Stimulated activated CD4-positive, alpha-beta T cell treated with anti-CD3 and anti-CD28 coated beads, Interleukin-15, amount 100 ng/mL, for 1 hour (primary cell): ENCODE measurements around the gene B3GNT7.

Source experiments
- DNase-seq, 2 donors: peaks; one replicate each; pipeline ENCODE4 v3.0.0-alpha.2; 2020; ENCODE audit warnings: low read depth in 1 of 2, low spot score in 1 of 2

Gene B3GNT7

DNA sequence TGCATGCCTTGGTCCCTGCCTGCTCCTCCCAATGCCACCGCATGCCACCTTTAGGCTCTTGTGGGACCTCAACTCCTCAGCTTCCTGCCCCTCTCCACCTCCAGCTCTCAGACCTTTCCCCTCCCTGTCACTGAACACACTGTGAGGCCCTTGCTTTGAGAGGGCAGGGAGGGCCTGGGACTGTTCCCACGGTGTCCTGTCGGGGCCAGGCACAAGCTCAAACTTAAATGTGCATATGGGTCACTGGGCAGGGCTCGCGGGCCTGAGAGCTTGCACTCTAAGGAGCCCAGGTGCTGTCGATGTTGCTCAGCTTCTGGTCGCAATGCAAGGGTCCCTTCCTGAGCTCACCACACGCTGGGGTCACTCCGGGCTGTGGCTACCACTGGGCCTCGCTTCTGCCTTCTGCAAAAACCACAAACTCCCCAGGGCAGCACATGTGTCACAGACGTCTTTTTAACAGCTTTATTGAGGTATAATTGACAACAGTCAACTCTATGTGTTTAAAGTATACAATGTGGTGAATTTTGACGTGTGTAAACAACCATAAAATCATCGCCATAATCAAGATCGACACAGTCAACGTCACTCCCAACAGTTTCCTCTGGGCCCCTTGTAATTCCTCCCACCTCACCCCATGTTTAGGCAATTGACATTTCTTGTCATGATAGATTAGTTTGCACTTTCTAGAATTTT is 11.9 kb upstream of the B3GNT7 start:
- DNase-seq, result no peak

- DNase-seq, result no peak
Measured at GRCh38 chr2:231384109-231384435, 11.4 kb upstream of the B3GNT7 start.

DNA sequence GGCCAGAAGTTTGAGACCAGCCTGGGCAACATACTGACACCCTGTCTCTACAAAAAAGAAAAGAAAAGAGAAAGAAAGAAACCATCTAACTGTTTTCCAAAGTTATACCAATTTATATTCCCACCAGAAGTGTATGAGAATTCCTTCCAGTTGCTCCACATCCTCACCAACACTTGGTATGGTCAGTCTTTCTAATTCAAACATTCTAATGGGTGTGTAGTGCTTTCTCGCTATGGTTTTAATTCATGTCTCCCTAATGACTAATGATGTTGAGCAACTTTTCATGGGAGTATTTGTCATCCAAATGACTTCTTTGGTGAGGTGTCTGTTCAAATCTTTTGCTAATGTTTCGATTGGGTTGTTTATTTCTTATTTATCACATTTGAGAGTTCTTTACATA is 10.5 kb upstream of the B3GNT7 start:
- no peak for DNase-seq

- no peak for DNase-seq
Measured at GRCh38 chr2:231385429-231385828, 10.1 kb upstream of the B3GNT7 start.

DNA sequence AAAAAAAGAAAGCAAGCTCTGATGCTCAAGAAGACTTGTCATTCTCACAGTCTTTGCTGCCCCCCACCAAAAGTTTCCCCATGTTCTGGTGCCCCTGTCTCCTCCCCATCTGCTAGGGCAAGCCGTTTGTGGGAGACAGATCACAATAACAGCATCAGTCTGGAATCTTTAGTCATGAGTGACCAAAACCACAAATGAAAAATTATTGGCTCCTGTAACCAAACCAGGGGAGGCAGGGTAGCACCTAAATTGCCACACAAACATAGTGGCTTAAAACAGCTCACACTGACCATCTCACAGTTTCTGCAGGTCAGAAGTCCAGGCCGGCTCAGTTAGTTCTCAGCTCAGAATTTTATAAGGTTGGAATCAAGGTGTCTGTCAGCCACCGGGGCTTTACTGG is 9.1 kb upstream of the B3GNT7 start:
- DNase-seq, result no peak

DNA sequence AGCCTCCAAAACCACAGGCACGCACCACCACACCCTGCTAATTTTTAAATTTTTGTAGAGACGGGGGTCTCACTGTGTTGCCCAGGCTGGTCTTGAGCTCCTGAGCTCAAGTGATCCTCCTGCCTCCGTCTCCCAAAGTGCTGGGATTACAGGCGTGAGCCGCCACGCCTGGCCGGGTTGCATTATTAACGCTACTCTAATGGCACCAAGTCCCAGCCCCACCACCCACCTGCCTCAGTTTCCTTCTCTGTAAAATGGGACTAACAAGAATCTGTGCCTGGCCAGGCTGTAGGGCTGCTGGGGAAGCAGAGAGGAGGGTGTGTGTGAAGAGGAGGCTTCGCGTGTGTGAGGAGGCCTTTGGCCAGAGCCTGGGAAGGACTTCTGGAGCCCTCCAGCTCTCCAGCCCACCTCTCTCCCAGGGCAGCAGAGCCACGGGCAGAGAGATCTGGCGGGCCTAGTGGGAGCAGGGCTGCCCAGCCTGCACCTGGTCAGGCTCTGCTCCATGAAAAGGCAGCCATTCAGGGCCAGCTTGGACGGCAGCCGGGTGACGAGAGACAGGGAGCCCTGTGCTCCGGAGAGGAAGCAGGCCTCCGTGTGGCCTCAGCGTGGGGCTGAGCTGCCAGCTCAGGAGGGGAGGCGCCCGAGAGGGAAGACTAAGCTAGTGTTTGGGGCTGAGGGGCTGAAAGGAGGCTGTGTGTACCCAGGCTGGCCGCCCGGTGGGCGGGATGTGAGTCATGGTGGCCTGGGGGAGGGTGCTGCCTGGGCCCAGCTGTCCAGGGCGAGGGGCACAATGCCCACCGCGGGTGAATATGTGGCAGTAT is 7.4 kb upstream of the B3GNT7 start:
- no peak for DNase-seq

- no peak for DNase-seq
Measured at GRCh38 chr2:231388725-231389346, 6.7 kb upstream of the B3GNT7 start.

DNA sequence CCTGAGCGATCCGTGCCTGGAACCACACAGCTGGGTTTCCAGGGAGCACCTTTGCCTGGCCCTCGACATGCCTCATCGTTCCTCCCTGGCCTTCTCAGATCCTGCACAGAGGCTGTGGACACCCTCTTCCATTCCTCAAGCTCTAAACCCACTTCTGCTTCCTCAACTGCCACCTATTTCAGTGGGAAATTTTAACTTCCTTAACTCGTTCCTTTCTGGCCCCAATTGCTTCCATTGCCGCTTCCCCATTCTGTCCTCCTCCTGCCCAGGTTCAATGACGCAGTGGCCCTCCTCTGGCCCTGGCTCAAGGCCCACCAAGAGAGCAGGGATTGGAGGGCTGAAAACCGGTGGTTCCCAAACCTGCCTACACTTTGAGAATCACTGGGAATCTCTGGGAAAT is 4.8 kb upstream of the B3GNT7 start:
- DNase-seq, result no peak

- no peak for DNase-seq
Measured at GRCh38 chr2:231391981-231392380, 3.5 kb upstream of the B3GNT7 start.

DNA sequence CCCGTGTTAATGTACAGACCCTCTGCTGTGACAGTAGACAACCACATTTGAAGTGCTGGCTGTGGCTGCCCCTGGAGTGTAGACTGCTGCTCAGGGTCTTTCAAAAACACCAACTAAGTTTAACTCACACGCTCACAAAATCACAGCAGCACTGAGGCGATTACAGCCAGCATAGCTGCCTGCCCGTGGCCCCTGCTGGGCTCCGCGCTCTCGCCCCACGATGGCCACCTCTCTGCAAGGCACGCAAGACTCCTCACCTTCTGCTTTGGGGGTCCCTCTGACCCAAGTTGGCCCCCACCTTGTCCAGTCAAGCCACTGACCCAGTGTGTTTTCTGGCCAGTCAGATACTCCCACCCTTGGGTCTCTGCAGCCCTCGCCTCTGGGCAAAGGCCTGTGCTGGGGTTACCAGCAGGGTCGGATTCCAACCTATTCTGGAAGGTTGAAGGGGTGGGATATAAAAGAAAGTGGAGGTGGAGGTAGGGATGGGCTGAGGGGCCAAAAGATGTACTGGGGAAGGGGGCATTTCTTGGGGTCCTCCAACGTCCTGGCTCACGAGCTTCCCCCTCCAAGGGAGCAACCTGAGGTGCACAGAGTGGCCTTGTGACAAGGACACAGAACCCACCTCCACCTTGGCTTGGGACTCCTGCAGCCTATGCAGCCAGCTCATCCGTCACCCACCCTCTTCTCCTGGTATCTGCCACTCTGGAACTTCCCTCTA is 2.9 kb upstream of the B3GNT7 start:
- no peak for DNase-seq

- DNase-seq, result no peak
Measured at GRCh38 chr2:231393149-231394131, 2.1 kb upstream of the B3GNT7 start.

DNA sequence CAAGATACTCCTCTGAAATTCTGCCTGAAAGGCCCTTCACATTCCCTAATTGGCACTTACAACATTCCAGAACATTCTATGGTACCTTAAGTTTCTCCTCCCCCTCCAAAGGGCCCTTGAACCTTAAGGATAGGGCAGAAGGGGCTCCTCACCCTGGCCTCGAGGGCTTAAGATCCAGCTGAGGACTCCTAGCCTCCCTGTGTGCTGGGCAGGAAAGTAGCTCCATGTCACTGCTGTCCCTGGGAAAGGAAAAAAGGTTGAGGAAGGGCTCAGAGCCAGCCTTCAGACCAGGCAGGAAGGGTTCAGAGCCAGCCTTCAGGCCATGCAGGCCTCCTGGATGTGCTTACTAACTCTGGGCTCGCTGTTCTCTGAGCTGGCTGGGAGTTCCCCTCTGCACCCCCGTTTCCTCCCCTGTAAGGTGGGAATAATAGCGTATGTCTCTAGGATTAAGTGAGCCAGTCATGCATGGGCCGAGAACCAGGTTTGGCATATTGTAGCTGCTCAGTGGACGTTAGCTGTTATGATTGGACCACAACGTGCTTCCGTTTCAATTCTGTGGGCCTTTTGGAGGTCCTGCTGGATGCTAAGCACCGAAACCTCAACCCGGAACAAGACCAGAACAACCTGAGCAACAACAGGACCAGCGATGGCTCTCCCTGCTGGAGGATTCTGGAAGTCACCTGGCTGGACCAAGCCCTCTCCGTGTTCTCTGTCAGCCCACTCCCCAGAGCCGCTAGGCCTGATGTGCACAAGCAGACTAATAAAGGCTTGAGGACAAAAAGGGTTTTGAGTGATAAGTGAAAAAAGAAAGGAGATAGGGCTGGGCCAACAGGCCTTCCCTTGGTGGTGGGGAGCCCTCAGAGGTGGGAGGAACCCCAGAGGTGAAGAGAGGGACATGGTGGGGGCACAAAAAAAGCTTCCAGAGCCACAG is 1.0 kb upstream of the B3GNT7 start:
- no peak for DNase-seq

DNA sequence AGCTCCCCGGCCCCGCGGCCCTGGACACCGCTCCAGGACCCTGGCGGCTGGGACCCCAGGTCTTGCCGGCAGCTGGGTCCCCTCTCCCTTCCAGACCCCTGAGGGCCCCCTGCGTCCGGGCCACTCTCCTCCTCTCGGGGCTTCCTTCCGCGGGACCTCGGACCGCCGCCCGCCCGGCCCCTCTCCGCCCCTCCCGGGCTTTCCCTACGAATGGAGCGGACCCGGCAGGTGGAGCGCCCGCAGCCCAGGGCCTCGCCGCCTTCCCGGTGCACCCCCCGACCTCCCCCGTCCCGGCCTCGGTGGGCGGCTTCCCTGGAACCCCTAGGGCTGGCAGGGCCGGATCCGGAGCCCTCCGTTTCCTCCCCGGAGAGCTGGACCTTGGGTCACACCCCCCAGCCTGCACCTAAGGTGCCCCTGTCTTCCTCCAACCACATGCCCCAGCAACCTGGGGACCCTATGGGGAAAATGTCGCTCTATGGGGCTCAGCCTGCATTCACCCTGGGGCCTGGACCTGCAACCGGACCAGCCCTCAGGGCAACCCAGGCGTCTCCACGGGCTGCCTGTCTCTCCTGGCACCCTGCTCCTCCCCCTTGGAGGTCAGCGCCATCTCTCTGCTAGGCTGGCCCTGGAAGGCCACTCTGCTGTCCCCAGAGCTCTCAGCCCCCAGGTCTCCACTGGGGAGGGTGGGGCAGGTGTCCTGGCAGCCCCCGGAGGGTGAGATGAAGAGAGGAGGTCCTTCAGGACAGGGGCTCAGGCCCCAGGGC is 730 bp downstream of the B3GNT7 start:
- DNase-seq, result no peak

- no peak for DNase-seq
Measured at GRCh38 chr2:231397011-231397927, 1.8 kb downstream of the B3GNT7 start.

DNA sequence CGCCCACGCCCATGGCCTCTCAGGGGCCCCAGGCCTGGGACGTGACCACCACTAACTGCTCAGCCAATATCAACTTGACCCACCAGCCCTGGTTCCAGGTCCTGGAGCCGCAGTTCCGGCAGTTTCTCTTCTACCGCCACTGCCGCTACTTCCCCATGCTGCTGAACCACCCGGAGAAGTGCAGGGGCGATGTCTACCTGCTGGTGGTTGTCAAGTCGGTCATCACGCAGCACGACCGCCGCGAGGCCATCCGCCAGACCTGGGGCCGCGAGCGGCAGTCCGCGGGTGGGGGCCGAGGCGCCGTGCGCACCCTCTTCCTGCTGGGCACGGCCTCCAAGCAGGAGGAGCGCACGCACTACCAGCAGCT is 2.4 kb downstream of the B3GNT7 start:
- no peak for DNase-seq

DNA sequence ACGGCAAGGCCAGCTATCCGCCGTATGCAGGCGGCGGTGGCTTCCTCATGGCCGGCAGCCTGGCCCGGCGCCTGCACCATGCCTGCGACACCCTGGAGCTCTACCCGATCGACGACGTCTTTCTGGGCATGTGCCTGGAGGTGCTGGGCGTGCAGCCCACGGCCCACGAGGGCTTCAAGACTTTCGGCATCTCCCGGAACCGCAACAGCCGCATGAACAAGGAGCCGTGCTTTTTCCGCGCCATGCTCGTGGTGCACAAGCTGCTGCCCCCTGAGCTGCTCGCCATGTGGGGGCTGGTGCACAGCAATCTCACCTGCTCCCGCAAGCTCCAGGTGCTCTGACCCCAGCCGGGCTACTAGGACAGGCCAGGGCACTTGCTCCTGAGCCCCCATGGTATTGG is 3.1 kb downstream of the B3GNT7 start:
- DNase-seq, result no peak

DNA sequence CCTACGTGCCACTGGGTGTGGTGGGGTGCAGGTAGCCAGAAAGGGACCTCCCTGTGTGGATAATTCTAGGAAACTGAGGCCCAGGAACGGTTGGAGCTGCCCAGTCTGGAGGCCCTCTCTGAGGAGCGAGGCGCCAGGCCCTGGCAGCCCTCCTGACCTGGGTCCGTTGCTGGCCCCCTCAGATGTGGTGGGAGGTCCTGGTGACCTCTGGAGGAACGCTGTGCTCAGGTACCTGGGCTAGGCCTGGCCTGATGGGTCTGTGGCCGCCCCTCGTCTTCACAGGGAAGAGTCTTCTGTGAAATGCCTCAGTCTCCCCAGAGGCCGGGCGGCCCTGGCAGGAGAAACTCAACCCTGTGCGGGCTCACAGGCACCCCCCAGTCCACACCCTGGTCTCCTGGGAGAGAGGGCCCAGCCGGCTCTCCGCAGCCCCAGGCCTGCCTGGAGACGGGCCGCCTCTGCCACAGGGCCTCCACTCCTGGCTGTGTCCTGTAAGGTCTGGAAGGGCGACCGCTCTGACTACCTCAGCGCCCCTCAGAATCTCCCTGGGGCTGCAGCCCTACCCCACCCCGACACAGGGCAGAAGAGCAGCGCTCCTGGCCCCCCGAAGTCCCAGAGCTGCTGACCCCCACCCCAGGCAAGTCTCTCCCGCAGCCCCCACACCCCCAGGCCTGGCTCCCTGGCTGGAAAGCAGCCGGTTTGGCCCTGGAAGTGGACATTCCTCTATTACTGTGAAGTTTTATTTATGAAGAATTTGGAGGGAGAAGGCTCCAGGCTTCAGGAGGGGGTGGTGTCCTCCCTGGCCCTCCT is 3.7 kb downstream of the B3GNT7 start:
- no peak for DNase-seq
